H9 (cell line): ENCODE results near the gene PRSS56. TPM values are rescaled to one million over a fixed set of nuclear protein-coding genes. Genes with fewer than 3 reads are reported as not detected.

ENCODE experiments used
- DNase-seq: peaks from one replicate; pipeline ENCODE4 v3.0.0-alpha.2; 2017
- H2AFZ ChIP-seq: one replicate; pipeline ENCODE4 v1.6.1; 2013; ENCODE audit warnings: mild to moderate bottlenecking, low read length, control low read depth, moderate library complexity
- H2AK5ac ChIP-seq: 2 replicates; pipeline ENCODE4 v1.6.1; 2013; ENCODE audit warnings: low read length, control low read depth, mixed read lengths; ENCODE audit not compliant: insufficient read length
- H2BK120ac ChIP-seq: one replicate; pipeline ENCODE4 v1.6.1; 2013; ENCODE audit warnings: low read depth, mild to moderate bottlenecking, low read length, control low read depth, inconsistent platforms; ENCODE audit not compliant: poor library complexity, severe bottlenecking
- H2BK12ac ChIP-seq: 2 replicates; pipeline ENCODE4 v1.6.1; 2013; ENCODE audit warnings: low read length, control low read depth, mixed read lengths, low read depth; ENCODE audit not compliant: insufficient read length
- H2BK15ac ChIP-seq: 2 replicates; pipeline ENCODE4 v1.6.1; 2013; ENCODE audit warnings: low read depth, low read length, control low read depth
- H2BK20ac ChIP-seq: one replicate; pipeline ENCODE4 v1.6.1; 2013; ENCODE audit warnings: low read depth, mild to moderate bottlenecking, low read length, control low read depth, inconsistent platforms; ENCODE audit not compliant: poor library complexity, severe bottlenecking
- H2BK5ac ChIP-seq: 2 replicates; pipeline ENCODE4 v1.6.1; 2013; ENCODE audit warnings: low read length, control low read depth, mixed read lengths; ENCODE audit not compliant: insufficient read length
- H3K14ac ChIP-seq: 2 replicates; pipeline ENCODE4 v1.6.1; 2013; ENCODE audit warnings: low read length, control low read depth; ENCODE audit not compliant: insufficient read depth
- H3K18ac ChIP-seq: 2 replicates; pipeline ENCODE4 v1.6.1; 2013; ENCODE audit warnings: low read depth, mild to moderate bottlenecking, mixed read lengths, low read length, control low read depth; ENCODE audit not compliant: insufficient read length
- H3K23ac ChIP-seq: 2 replicates; pipeline ENCODE4 v1.6.1; 2013; ENCODE audit warnings: low read length, control low read depth, mixed read lengths, low read depth; ENCODE audit not compliant: insufficient read length
- H3K23me2 ChIP-seq: 2 replicates; pipeline ENCODE4 v1.6.1; 2013; ENCODE audit warnings: low read depth, mild to moderate bottlenecking, mixed read lengths, low read length, control low read depth; ENCODE audit not compliant: insufficient read length, poor library complexity, severe bottlenecking
- H3K27ac ChIP-seq: 2 replicates; pipeline ENCODE4 v1.5.1; 2013; ENCODE audit warnings: low read length, control low read depth, mixed read lengths, low read depth; ENCODE audit not compliant: insufficient read length
- H3K27me3 ChIP-seq: 2 replicates; pipeline ENCODE4 v1.6.1; 2013; ENCODE audit warnings: low read length, control low read depth, inconsistent platforms; ENCODE audit not compliant: insufficient read depth
- H3K4ac ChIP-seq: 2 replicates; pipeline ENCODE4 v1.6.1; 2013; ENCODE audit warnings: low read depth, mild to moderate bottlenecking, control low read depth, inconsistent platforms, low read length, moderate library complexity
- H3K4me1 ChIP-seq: 2 replicates; pipeline ENCODE4 v1.6.1; 2013; ENCODE audit warnings: low read length, control low read depth, inconsistent platforms; ENCODE audit not compliant: insufficient read depth
- H3K4me2 ChIP-seq: 2 replicates; pipeline ENCODE4 v1.6.1; 2013; ENCODE audit warnings: low read length, control low read depth, mixed read lengths; ENCODE audit not compliant: insufficient read length, insufficient read depth
- H3K56ac ChIP-seq: 2 replicates; pipeline ENCODE4 v1.6.1; 2013; ENCODE audit warnings: low read depth, mild to moderate bottlenecking, mixed read lengths, low read length, control low read depth; ENCODE audit not compliant: insufficient read length
- H3K79me1 ChIP-seq: 2 replicates; pipeline ENCODE4 v1.6.1; 2013; ENCODE audit warnings: low read depth, mild to moderate bottlenecking, moderate library complexity, low read length, control low read depth, inconsistent platforms; ENCODE audit not compliant: insufficient read depth, poor library complexity, severe bottlenecking
- H3K79me2 ChIP-seq: 2 replicates; pipeline ENCODE4 v1.6.1; 2013; ENCODE audit warnings: low read length, control low read depth, inconsistent platforms; ENCODE audit not compliant: insufficient read depth
- H3K9ac ChIP-seq: 2 replicates; pipeline ENCODE4 v1.6.1; 2013; ENCODE audit warnings: low read length, control low read depth, mixed read lengths; ENCODE audit not compliant: insufficient read length; ENCODE audit errors: extremely low read depth
- H3K9me3 ChIP-seq: one replicate; pipeline ENCODE4 v1.6.1; 2013; ENCODE audit warnings: low read depth, low read length, inconsistent platforms; ENCODE audit not compliant: control insufficient read depth
- H3T11ph ChIP-seq: one replicate; pipeline ENCODE4 v1.6.1; 2013; ENCODE audit warnings: mild to moderate bottlenecking, low read length, control low read depth, inconsistent platforms
- H4K20me1 ChIP-seq: one replicate; pipeline ENCODE4 v1.6.1; 2013; ENCODE audit not compliant: control insufficient read depth, insufficient read length, insufficient read depth
- H4K5ac ChIP-seq: 2 replicates; pipeline ENCODE4 v1.6.1; 2013; ENCODE audit warnings: low read depth, mild to moderate bottlenecking, mixed read lengths, low read length, control low read depth; ENCODE audit not compliant: insufficient read length
- H4K8ac ChIP-seq: replicated peaks from 2 replicates; pipeline ENCODE4 v1.6.1; 2013; ENCODE audit warnings: low read length, control low read depth, mixed read lengths, low read depth; ENCODE audit not compliant: insufficient read length
- H4K91ac ChIP-seq: 2 replicates; pipeline ENCODE4 v1.6.1; 2013; ENCODE audit warnings: low read depth, mild to moderate bottlenecking, moderate library complexity, mixed read lengths, low read length, control low read depth; ENCODE audit not compliant: insufficient read length
- H3K27ac Mint-ChIP-seq, 3 experiments: 2 replicates in 2 of 3; 3 replicates in 1 of 3; pipeline ENCODE4 v1.8.0; 2020 to 2021; ENCODE audit warnings: mixed read lengths in 3 of 3, mild to moderate bottlenecking in 1 of 3, moderate library complexity in 1 of 3
- H3K27me3 Mint-ChIP-seq: 2 replicates; pipeline ENCODE4 v1.8.0; 2021; ENCODE audit warnings: low read depth, mild to moderate bottlenecking, moderate library complexity, mixed read lengths
- H3K36me3 Mint-ChIP-seq, 3 experiments: 2 replicates in 2 of 3; 3 replicates in 1 of 3; pipeline ENCODE4 v1.8.0; 2020 to 2021; ENCODE audit warnings: low read depth in 3 of 3, mixed read lengths in 3 of 3; ENCODE audit not compliant: insufficient read depth in 1 of 3
- H3K4me1 Mint-ChIP-seq, 2 experiments: 2 replicates each; pipeline ENCODE4 v1.8.0; 2020; ENCODE audit warnings: mixed read lengths in 2 of 2
- H3K4me3 Mint-ChIP-seq, 2 experiments: 2 replicates in 1 of 2; 3 replicates in 1 of 2; pipeline ENCODE4 v1.8.0; 2020 to 2021; ENCODE audit warnings: mild to moderate bottlenecking in 2 of 2, mixed read lengths in 2 of 2, moderate library complexity in 1 of 2
- H3K9me3 Mint-ChIP-seq, 2 experiments: 2 replicates in 1 of 2; 3 replicates in 1 of 2; pipeline ENCODE4 v1.8.0; 2020; ENCODE audit warnings: mild to moderate bottlenecking in 2 of 2, mixed read lengths in 2 of 2, moderate library complexity in 1 of 2
- WGBS: extraction: QIAGEN DNeasy Blood & Tissue Kit; methylation state at CpG from one replicate; pipeline ENCODE4 v1.1.7; 2013; ENCODE audit warnings: missing lambda C conversion rate, low lambda C conversion rate, mixed read lengths; ENCODE audit not compliant: insufficient read length; ENCODE audit errors: extremely low coverage; 5-methylcytosine and 5-hydroxymethylcytosine counted together
- total RNA-seq: library from RNA; stranded (reverse); gene quantifications from 2 replicates; pipeline ENCODE4 v1.2.1, GENCODE V29; 2021
- TF ChIP-seq, protein P1 (sequence below): fragments of 200-600 bp; sonication (generic); conservative IDR thresholded peaks from 3 replicates; pipeline ENCODE4 v1.8.0; 2021; ENCODE audit warnings: antibody characterized with exemption, mild to moderate bottlenecking

PRSS56 gene
- total RNA-seq, 1 experiment from 2014 or later = not detected

DNA sequence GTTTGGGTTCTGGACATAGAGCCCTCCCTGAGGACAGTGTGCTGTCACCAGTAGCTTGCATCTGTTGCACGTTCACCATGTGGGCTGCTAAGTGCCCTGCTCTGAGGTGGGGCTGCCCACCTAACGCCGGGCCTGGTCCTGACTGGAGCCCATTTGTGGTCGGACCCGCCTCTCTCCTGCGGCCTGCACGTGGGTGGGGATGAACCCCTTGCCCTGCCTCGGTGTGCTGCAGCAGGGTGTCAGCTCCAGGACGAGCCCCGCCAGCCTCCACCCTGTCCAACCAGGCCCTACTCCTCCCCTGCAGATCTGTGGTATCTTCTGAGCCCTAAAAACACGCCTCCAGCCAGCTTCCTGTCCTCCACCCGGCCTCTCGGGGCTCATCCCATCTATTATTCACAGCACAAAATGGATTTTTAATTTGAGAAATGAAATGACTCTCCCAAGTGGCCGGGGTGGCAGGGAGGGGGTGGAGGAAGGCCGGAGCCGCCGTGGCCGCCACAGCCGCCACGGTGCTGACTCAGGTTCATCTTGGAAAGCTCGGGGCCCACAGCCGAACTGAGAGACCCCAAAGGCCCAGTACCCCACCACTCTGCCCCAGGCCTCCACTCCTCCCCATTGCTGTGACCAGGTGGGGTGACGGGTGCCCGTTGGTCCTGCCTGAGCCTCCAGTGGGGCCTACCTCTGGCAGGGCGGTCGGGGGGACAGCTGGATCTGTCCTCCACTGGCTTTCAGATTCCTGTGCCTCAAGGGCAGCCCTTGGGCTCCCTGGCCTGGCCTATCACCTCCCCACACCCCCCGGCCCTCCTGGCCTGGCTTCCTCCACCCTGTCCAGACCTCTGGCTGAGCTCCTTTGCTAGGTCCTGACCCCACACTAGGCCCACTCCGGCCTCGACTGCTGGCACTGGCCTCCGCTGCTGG, 29.7 kb upstream of the PRSS56 start:
- no peak overlapping the region for H4K5ac ChIP-seq
- no peak overlapping the region for H2AFZ ChIP-seq
- H3K9ac ChIP-seq = no peak overlapping the region
- peaks cover 20% of the 10 kb centered on the region; the same call in 1 of the 2 replicates for H3K27me3 ChIP-seq
- H4K8ac ChIP-seq = no peak overlapping the region
- no peak overlapping the region for H2BK20ac ChIP-seq
- Mint-ChIP-seq H3K27me3 (peaks cover 63% of the 10 kb centered on the region), H3K27ac (no peak overlapping the region; a peak in 1 of 7 replicates), H3K4me3 (no peak overlapping the region), H3K4me1 (peaks cover 24 to 43% of the 10 kb centered on the region in 2 experiments), H3K36me3 (no peaks in the 10 kb centered on the region), H3K9me3 (no peaks in the 10 kb centered on the region; a peak in 1 of 5 replicates)
- DNase-seq = peak; percentile 22
- no peak overlapping the region for H3K56ac ChIP-seq
- H3K79me1 ChIP-seq = no peaks in the 10 kb centered on the region
- no peak overlapping the region for H3K23ac ChIP-seq
- no peak overlapping the region for H3K18ac ChIP-seq
- H4K91ac ChIP-seq = no peak overlapping the region
- peaks cover 7% of the 10 kb centered on the region for H3K23me2 ChIP-seq
- no peaks in the 10 kb centered on the region for H4K20me1 ChIP-seq
- H2AK5ac ChIP-seq = no peak overlapping the region
- H3K79me2 ChIP-seq = no peaks in the 10 kb centered on the region
- no peaks in the 10 kb centered on the region for H3K9me3 ChIP-seq
- TF ChIP-seq, protein P1, sequence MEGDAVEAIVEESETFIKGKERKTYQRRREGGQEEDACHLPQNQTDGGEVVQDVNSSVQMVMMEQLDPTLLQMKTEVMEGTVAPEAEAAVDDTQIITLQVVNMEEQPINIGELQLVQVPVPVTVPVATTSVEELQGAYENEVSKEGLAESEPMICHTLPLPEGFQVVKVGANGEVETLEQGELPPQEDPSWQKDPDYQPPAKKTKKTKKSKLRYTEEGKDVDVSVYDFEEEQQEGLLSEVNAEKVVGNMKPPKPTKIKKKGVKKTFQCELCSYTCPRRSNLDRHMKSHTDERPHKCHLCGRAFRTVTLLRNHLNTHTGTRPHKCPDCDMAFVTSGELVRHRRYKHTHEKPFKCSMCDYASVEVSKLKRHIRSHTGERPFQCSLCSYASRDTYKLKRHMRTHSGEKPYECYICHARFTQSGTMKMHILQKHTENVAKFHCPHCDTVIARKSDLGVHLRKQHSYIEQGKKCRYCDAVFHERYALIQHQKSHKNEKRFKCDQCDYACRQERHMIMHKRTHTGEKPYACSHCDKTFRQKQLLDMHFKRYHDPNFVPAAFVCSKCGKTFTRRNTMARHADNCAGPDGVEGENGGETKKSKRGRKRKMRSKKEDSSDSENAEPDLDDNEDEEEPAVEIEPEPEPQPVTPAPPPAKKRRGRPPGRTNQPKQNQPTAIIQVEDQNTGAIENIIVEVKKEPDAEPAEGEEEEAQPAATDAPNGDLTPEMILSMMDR = no peak
- H3T11ph ChIP-seq = no peak overlapping the region
- H3K4me2 ChIP-seq = no peak overlapping the region
- H2BK12ac ChIP-seq = no peak overlapping the region
- WGBS = no CpG with 5 or more reads among the region's 30 CpGs
- no peak overlapping the region for H3K14ac ChIP-seq
- H3K4ac ChIP-seq = no peak overlapping the region
- H3K4me1 ChIP-seq = peaks cover 2% of the 10 kb centered on the region; the same call in 1 of the 2 replicates
- H2BK120ac ChIP-seq = no peak overlapping the region
- no peak overlapping the region for H2BK5ac ChIP-seq
- H2BK15ac ChIP-seq = no peak overlapping the region
- no peak overlapping the region for H3K27ac ChIP-seq
